Superior temporal gyrus (tissue), 1 donor: ENCODE data around the gene MYZAP.
A peak's percentile ranks its signal among the peaks of the same experiment; 100 is the strongest.

ENCODE experiments used
- DNase-seq: peaks from one replicate; pipeline ENCODE4 v3.0.0-alpha.2; 2016; ENCODE audit errors: extremely low spot score

Gene MYZAP

DNA sequence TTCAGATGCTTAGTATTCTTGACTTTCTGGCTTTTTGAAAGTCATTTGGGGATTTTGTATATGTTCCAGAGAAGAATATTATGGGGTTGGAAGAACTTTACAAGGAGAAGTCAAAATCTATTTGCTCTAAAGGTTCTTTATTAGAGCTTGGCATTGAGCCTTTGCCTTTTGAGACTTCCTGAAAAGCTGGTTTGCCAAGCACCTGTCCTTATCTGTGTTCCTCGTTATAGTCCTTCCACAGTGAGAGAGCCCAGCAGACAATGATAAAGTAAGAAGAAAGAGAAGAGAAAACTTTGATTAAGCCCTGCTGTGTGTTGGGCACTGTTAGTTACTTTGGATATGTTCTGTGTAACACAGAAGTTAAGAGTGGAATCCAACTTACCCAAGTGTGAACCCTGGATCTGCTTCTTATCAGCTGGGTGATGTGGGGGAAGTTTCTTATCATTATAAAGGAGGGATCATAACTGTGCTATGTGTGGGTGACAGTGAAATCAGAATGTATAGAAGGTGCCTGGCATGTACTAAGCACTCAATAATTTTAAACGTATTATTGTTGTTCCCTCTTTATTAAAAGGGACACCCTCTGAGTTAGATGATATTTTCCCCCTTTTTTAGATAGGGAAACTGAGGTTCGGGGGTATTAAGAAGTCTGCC is 70.5 kb downstream of the MYZAP start:
- no peak for DNase-seq

GRCh38 chr15:57662802-57663201 is 71.1 kb downstream of the MYZAP start:
- DNase-seq = no peak

DNA sequence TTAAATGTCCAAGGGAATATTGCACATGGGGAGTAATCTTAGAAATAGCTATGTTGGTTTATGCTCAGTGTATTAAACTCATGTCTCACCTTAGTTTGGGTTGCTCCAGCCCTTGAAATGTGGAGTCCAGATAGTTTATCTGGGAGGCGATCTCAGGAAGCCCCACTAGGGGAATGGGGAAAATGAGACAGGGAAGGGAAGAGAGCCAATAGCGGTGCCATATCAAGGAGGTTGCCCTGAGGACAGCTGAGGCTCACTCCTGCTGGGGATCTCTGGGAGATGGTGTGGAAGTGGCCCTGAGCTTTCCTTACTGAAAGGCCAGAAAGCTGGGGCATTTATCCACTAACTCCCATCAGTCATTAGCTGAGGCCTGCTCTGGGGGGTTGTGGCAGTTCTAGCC is 71.6 kb downstream of the MYZAP start:
- DNase-seq = no peak

DNA sequence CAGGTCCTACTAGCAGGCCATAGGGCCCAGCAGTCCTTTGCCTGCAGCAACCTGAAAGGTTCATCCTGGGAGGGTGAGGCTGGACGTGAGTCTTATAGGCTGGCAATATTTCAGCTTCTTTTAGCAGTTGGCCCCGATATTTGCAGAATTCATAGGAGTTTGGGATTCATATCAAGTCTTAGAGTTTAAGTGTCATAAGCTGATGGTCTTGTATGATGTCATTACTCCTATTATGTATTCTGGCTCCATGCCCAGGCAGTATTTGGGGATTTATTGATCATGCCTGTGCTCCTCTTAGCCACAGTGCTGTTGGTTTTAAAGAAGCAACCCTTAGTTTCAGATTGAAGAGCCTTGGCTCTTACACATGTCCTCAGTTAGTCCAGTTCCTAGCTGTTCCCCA is 73.5 kb downstream of the MYZAP start:
- DNase-seq = no peak

GRCh38 chr15:57665939-57666338 is 74.2 kb downstream of the MYZAP start:
- no peak for DNase-seq

GRCh38 chr15:57667171-57667849 is 75.6 kb downstream of the MYZAP start:
- peak; percentile 58 for DNase-seq

- no peak for DNase-seq
Measured at GRCh38 chr15:57668016-57668415, 76.3 kb downstream of the MYZAP start.

- DNase-seq = no peak
Measured at GRCh38 chr15:57671636-57672035, 79.9 kb downstream of the MYZAP start.

GRCh38 chr15:57675481-57676181 is 83.9 kb downstream of the MYZAP start:
- no peak for DNase-seq

- DNase-seq = no peak
Measured at GRCh38 chr15:57676585-57676984, 84.9 kb downstream of the MYZAP start.

- no peak for DNase-seq
Measured at GRCh38 chr15:57677204-57677603, 85.5 kb downstream of the MYZAP start.

DNA sequence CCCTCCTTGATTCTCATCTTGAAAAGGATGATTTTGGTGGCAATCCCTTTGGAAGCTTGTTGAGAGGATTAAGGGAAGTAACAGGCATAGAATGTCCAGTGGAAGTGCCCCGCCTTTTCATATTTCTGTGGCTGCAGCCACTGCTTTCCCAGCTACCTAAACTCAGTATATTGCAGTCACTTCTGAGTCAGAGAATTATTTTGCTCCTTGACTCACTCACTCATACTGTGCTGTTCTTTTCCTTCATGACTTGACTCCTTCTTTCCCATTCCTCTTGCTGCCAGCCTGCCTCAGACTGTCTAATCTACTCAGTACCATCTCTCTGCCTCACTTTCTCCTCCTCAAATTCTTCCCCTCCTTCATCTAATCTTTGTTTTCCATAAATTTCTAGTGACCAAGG is 88.3 kb downstream of the MYZAP start:
- no peak for DNase-seq

GRCh38 chr15:57681011-57681410 is 89.3 kb downstream of the MYZAP start:
- no peak for DNase-seq

DNA sequence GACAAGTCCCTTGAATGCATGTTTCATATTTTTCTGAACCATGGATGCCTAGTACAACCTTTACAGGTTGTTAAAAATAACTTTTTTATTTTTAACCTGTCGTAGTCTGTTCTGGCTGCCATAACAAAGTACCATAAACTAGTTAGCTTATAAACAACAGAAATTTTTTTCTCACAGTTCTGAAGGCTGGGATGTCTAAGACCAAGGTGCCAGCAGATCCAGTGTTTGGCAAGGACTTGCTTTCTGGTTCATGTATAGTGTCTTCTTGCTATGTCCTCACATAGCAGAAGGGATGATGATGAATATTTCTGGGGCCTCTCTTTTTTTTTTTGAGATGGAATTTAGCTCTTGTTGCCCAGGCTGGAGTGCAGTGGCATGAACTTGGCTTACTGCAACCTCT is 91.8 kb downstream of the MYZAP start:
- no peak for DNase-seq

- no peak for DNase-seq
Measured at GRCh38 chr15:57684491-57685151, 92.9 kb downstream of the MYZAP start.

DNA sequence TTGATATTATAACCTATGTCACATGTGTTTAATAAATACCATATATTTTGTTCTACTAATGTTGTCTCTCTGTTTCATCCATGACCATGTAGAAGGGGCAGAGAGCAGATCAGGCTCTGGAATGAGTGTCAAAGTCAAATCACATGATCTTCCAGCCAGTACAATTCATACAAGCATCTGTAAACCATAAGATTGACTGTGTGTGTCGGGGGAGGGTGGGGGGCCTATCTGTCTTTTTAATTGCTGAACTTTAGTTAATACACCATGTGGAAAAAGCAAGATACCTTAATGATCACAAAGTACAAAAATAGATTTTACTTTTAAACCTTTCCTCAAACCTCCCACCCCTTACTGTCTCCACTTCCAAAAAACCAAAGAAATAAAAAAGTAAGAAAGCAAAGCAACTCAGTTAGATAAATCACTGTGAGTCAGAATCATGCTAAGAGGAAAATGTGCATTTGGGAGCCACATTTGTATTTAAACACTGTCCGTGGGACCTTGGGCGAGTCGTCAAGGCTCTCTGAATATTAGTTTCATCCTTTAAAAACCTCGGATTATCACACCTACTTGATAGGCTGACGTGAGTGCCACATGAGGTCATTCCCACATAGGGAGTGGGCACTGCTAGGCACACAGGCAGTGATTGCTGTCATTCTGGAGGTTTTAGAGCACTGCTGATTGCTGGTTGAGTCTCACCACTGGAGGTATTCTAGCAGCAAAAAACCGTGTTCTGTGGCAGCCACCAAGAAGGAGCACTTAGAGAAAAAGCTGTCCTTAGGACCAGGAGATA is 93.8 kb downstream of the MYZAP start:
- DNase-seq = no peak

DNA sequence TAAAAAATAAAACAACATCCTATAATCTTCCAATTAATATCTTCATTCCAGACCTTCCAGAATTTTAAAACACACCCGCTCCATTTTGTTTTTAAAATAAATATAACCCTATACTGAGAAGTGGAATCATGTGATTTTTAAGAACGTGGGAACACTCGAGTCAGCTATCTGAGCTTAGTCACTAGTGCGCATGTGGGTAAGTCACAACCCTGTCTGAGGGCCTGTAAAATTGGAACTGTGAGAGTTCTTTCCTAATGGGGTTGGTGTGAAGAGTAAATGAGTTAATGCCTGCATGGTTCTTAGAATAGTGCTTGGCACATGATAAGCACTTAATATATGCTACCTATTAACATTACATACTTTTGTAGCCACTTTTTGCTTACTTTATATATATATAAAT is 95.0 kb downstream of the MYZAP start:
- no peak for DNase-seq

DNA sequence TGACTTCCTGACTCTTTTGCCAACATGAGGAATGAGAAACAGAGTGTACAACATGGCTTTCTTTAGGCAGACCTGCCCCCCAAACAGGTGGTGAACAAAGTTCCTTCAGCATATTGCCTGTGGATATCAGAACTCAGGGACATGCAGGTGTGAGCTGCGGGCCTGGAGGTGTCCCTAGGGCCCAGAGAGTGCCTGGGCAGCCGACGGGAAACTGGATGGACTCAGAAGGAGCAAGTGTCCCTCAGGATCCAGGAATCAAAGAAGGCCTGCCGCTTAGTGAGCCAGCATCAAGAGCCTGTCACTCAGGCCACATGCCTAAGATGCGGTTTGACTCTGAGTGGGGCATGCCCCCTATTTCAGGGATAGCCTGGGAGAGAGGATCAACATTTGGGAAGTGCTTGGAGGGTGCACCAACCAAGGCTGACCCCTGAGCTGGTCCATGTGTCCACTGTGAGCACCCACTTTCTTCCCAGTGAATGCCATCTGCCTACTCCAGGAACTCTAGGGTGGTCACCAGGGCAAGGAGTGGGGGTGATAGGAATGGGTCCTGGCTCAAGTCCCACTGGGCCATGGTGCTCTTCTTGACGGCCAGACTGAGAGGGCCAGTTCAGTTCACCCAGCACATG is 98.8 kb downstream of the MYZAP start:
- no peak for DNase-seq

- no peak for DNase-seq
Measured at GRCh38 chr15:57691082-57691481, 99.4 kb downstream of the MYZAP start.

- no peak for DNase-seq
Measured at GRCh38 chr15:57692709-57693108, 101.0 kb downstream of the MYZAP start.

- no peak for DNase-seq
Measured at GRCh38 chr15:57694279-57694678, 102.6 kb downstream of the MYZAP start.
